RCC 7860 (cell line): ENCODE data around the gene RUBCNL.
"Not testable (repeated sequence)": the region's sequence is repeated elsewhere in the genome, so short reads cannot be mapped to it uniquely, and the experiment has no call there.

Source experiments
- DNase-seq: peaks from one replicate; pipeline ENCODE4 v3.0.0-alpha.2; 2015; ENCODE audit warnings: low spot score
- FAIRE-seq: peaks from 2 replicates; lab custom pipeline; 2012; peaks lifted over from hg19 to GRCh38; lab: Jason Lieb, UNC

RUBCNL gene, protein sequence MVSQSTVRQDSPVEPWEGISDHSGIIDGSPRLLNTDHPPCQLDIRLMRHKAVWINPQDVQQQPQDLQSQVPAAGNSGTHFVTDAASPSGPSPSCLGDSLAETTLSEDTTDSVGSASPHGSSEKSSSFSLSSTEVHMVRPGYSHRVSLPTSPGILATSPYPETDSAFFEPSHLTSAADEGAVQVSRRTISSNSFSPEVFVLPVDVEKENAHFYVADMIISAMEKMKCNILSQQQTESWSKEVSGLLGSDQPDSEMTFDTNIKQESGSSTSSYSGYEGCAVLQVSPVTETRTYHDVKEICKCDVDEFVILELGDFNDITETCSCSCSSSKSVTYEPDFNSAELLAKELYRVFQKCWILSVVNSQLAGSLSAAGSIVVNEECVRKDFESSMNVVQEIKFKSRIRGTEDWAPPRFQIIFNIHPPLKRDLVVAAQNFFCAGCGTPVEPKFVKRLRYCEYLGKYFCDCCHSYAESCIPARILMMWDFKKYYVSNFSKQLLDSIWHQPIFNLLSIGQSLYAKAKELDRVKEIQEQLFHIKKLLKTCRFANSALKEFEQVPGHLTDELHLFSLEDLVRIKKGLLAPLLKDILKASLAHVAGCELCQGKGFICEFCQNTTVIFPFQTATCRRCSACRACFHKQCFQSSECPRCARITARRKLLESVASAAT

DNA sequence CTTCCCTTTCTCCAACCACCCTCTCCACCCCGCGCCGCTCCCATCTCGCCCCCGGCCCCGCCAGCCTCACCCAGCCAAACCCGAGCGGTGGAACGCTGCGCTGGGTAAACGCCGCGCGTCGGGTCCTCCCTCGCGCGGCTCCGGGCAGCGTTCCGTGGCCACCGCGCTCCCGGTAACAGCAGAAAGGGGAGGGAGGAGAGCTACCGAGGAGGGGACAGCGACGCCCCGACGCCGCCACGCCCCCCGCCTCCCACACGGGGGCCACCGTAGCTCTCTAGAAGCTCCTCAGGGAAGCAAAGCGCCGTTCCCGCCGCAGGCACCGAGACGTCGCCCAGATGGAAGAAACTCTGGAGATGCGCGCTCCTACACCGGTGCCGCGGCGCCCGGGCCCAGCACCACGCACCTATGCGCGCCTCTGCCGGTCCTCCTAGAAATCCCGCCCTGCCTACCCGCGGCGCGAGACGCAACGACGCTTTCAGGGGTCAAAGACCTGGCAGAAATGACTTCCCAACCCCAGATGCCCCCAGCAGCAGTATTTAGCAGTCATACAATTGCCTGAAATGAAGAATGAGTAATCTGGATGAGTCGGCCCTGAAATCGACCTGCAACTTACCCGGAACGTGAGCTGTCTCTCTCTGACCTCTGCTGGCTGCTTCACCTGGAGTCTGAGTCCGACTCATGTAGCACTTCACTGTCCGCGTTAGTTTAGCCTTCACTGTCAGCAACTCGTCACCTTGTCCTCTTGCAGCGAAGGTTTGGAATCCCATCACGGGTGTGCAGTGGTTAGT, at the start of gene RUBCNL:
Gene RUBCNL, minus strand, starts transcription at position 189 of the 788 bp plus-strand sequence. CDS start 14,777 bp downstream, outside the sequence.
- FAIRE-seq, result no peak
- DNase-seq, result no peak

DNA sequence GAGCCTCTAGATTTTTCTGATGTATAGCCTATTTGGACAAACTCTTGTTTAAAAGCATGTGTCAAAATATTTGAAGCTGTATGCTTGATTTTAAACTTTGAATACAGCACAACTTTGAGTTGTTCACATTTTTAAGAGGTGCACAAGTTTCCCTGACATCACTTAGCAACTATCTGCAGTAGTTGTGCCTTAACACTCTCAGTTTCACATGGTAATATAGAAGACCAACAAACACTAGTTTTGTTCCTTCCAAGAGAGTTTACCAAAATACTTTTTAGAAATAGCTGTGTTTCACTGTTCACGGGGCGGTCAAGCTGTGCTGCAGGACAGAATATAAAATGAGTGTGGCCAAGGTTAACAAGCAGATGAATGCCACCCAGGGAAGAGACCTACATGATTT, 42.5 kb upstream of the RUBCNL start:
- FAIRE-seq, DNase-seq: not testable (repeated sequence)

DNA sequence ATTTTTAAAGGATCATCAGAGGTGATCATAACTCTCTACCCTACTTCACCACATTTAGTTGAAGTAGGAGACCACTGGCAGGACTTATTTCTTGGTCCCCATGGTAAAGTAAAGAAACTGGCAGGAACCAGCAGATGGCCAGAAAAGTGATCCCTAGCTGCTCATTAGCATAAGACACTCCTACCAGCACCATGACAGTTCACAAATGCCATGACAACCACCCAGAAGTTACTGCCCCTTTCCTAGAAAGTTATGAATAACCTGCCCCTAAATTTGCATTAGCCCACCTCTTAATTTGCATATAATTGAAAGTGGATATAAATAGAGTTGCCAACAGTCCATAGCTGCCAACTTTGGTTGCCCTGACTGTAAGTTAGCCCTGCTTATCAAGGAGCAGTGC, 18.4 kb upstream of the RUBCNL start:
- no peak for DNase-seq
- FAIRE-seq, result no peak

DNA sequence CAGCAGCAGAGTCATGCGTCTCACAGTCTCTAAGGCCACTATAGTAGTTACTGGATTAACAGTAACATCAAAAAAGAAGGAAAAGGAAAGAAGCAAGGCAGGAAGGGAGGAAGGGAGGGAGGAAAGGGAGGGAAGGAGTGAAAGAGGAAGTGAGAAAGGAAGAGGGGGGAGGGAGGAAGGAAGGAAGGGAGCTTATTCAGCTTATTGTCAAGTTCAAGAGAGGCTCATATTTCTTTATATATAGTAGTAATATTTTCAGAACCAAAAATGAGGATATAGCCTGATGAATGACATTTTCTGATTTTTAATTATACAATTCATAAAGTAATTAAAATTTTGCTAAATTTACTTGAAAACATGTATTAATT, 17.7 kb upstream of the RUBCNL start:
- FAIRE-seq (no peak), DNase-seq (no peak)

DNA sequence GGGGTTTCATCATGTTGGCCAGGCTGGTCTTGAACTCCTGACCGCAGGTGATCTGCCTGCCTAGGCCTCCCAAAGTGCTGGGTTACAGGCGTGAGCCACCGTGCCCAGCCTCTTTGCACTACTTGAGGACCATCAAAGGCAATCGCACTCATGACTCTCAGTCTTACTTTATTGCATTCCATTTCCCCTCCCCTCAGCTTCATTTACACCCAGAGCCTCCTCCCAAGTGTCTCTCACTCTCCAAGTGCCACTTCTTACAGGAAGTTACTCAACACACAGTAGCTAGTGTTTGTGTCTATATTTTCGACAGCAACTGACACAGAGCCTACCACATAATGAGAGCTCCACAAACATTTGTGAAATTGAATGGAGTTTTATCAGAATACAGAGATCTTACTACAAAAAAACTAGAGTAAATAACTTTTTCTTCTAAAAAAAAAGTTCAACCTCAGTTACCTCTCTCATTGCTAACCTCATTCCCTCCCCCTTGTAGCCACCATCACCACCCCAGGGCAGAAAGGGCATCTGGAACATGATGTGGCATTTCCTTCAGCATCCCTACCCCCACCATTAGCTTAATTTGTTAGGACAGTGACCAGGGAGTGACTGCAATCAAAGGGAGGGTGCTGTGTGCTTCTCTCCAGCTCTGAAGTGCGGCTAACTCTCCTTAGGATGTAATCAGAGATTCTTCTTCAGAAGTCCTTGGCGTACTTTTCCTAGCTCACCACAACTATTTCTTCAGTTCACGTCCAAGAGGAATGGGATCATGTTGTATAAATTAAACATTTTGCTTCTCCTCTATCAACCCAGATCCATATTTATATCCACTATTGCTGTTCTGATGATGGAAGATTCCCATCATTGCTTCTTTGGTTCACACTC, 17.0 kb upstream of the RUBCNL start:
- FAIRE-seq (no peak), DNase-seq (no peak)

DNA sequence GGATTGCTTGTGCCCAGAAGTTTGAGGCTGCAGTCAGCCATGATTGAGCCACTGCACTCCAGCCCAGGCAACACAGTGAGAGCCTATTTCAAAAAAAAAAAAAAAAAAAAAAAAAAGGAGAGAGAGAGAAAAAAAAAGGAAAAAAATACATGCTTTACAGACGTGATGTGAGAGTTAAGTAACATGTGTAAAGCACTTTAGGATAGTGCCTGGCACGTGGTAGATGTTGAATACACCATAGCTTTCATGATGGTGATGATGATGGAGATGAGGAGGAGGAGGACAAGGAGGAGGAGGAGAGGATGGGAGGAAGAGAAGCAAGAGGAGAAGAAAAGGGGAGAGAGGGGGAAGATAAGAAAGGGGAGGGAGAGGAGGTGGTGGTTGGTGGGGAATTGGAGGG, 15.1 kb upstream of the RUBCNL start:
- FAIRE-seq, result no peak

DNA sequence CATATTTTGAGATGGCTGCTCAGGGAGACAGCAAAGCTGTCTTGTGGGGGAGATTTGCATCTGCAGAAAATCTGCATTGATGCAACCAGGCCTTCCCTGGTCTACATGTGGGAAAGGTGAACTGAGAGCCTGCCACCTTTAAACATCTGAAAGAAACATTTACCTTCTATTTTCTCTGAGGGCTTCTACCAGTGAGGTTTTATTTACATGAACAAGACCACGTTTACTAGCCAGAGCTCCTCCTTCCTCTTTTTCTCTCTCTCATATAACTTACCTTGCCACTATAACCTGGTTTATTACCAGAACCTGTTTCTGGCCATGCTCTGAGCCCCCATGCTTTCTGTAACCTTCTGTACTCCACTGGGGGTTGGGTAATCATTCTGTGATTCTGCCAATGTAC, 14.4 kb upstream of the RUBCNL start:
- DNase-seq (no peak), FAIRE-seq (no peak)

More for the DNA sequence above, 15.1 kb upstream of the RUBCNL start:
- DNase-seq, result no peak

DNA sequence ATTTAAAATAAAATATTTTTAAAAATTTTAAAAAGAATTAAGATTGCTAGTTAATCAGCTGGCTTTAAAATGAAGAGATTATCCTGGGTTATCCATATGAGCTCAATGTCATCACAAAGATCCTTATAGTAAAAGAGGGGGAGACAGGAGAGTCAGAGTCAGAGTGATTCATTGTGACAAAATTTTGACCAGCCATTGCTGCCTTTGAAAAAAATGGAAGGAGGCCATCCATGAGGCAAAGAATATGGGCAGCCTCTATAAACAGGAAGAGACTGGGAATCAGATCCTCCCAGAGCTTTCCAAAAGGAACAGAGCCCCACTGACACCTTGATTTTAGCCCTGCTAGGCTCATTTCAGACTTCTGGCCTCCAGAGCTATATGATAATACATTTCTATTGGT, 9.3 kb upstream of the RUBCNL start:
- DNase-seq (no peak), FAIRE-seq (no peak)

DNA sequence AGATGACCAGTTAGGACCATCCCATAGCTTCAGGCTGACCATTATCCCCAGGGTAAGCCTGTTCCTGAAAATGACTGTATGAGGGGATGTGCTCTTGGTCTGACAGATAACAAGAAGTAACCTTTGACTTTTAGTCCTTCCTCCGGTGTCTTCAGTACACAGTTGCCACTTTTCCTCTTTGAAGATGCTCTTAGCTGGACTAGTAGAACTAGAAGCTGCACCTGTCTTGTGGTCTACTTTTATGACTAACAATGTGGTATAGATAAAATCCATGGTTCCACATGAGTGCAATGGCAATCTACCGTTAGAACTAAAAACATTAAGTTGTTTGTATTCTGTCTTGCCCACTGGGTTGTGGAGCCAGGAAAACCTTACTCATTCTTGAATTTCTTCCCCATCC, 5.9 kb upstream of the RUBCNL start:
- no peak for FAIRE-seq
- peak; percentile 24 for DNase-seq

DNA sequence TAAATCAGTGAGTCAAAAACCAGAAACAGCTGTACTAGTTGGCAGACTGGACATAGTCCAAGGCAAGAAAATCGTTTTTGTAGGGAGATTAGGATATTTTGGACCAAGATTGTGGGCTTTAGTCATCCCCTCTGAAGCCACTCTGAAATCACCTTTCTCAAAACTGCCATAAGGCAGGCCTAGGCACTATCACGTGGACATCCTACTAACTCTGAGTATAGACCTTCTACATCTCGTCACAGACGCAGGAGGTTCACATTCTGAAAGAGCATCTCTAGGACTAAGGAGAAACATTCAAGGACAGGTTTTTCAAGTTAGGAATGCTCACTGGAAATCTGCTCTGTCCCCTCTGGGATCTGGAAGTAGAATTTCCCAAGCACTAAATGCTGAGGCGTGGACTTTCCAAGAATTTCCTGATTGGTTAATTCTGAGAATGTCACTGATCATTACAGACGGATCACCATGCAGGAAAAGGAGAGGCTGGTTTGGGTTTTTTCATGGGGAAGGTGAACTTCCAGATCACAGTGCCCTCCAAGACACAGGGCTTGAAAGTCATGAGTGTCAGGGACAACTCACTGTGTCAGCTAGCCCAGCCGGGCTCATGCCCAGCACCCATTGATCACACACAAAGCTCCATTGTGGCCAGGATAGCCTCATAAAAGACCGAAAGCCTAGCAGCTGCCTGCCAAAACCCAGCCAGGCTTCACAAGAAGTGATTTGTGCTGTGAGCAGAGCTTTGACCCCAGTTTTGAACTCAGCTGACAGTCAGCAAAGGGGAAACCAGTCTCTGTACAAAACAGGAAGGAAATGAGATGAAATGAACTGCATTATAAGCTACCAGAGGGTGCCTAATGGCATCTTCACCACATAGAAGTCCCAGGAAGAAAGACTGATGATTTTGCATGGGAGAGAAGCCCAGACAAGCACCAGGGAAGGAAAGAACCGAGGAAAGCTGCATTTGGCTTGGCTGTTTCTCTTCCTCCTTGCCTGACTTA, 2.7 kb upstream of the RUBCNL start:
- DNase-seq (no peak), FAIRE-seq (no peak)

DNA sequence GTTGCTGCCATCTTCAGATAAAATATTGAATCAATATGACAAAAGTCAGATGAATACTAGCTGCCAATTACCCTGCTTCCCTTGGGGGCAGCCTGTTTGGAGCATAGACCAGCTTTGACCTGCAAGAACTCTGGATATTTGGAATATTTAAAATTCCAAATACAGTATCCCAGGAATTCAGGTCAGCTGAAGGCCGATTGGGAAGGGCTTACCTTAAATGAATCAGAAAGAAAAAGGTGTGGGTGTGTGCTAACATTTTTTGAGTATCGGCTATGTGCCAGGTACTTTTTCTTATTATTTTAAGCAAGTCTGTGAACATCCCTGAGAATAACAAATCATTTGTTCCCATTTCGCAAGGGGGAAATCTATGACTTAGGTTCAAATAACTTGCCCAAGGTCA, 1.8 kb upstream of the RUBCNL start:
- FAIRE-seq, result no peak
- DNase-seq, result no peak

DNA sequence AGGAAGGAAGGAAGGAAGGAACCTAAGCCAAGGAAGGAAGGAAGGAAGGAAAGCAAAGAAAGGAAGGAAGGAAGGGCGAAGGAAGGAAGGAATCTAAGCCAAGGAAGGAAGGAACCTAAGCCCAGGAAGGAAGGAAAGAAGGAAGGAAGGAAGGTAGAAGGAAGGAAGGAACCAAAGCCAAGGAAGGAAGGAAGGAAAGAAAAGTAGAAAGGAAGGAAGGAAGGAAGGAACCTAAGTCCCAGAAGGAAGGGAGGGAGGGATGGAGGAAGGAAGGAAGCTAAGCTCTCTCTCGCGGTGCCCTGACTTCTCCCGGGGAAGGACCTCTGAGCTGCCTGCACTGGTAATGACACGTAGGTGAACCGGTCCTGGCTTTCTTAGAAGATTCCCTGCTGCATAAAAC, 1.3 kb upstream of the RUBCNL start:
- DNase-seq, result no peak
- no peak for FAIRE-seq

DNA sequence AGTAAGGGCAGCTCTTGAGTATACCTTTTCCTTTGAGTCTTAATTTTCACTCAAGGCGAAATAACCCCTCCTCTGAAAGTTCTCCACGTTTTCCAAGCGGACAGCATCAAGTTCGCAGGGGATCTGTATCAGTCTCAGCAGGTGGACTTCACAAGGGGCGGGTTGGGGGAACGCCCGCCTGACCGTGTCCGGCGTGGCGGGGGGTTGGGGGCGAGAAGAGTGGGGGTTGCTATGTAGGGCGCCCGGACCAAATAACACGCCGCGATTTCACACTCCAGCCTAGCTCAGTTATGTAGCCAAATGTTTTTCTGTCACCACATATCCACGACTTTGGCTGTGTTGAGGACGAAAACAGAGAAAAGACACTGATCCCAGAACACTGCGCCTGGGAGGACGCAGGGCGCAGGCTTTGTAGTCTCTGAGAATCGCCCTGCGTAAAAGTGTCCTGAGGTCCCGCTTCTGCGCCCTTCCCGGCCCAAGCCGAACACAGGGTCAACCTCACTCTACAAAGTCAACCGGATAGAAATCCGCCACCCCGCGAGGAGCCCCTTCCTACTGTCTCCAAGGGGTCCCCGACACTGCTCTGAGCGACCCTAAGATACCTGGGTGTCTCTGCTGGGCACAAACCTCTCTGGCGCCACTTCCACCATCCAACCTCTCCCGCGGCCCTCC, 524 bp downstream of the RUBCNL start:
- FAIRE-seq (no peak), DNase-seq (no peak)

DNA sequence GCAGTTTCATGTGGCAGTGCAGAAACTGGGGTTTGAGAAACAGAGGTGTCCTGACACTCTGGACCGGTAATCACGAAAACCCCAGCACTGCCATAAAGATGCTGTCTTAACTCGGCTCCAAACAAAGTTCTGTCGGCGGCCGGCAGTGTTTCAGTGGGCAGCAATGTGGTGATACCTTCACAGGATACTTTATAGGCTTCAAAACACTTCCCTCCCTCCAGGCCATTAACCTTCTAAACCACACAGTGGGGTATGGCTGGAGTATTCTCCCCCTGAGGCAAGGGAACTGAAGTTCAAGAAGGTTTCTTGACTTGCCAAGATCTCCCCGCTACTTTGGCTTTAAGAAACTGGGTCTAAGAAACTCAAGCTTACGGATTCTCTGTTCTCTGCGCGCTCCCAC, 1.1 kb downstream of the RUBCNL start:
- FAIRE-seq, result no peak
- DNase-seq, result no peak

DNA sequence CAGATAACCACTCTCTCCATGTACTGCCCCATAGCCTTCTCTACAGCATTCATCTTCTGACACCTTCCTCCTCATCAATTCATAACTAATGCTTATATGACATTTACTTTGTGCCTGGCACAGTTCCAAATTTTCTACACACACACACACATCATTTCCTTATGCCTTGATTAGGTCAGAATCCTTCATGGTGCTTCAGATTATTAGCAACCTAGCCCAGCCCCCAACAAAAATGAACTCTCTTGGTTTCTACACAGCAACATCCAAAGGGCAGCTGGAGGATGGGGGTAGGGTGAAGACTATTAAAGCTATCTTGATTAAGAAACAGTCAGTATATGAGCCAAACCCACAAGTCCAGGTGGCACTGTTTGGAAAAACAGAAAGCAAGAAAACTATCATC, 3.7 kb downstream of the RUBCNL start:
- no peak for DNase-seq
- no peak for FAIRE-seq

DNA sequence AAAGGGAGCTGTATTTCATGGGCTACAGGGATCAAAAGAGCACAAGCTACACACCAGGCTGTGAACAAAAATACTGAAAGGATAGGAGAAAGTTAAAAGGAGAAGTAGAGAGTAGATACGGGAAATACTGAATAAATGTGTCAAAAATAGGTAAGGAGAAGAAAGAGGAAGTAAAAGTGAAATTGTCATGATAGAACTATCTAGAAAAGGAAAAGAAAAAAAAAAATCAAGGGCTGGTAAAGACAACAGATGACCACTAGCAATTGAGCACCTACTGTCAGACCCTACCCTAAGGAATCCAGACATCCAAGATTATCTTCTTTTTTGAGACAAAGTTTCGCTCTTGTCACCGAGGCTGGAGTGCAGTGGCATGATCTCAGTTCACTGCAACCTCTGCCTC, 4.8 kb downstream of the RUBCNL start:
- FAIRE-seq, result no peak
- no peak for DNase-seq

DNA sequence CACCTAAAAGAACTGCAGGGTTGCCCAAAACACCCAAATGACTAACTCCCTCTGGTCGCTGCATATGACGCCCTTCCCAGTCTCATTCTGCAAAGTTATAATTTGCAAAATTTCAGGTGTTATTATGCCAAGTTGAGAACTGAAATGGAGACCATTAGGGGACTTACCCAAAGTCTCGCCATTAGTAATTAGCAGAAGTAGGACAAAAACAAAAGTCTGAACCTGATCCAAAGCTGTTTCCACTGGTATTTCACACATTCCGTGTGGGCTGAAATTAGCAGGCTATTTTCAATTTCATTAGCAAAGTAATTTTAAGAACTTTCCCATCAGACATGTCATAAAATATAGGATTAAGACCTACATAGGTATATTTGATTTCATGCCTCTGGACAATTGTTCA, 6.8 kb downstream of the RUBCNL start:
- DNase-seq, result no peak
- FAIRE-seq, result no peak

DNA sequence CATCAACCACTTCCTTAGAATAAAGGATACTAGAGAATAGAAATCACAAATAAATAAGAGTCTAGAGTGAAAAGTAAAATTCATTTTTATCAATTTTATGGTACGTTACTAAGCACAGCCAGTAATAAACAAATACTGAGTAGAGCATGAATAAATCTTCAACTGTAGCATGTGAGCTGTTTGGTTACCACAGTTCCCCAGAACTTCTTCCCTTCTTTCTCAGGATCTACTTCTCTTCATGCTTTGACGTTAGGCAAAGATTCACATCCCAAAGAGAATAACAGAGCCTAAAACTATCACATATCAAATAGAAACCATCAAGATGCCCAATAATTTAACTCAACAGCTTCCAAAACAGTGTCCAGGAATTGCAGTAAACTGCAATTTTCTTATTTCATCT, 7.4 kb downstream of the RUBCNL start:
- FAIRE-seq (no peak), DNase-seq (no peak)

DNA sequence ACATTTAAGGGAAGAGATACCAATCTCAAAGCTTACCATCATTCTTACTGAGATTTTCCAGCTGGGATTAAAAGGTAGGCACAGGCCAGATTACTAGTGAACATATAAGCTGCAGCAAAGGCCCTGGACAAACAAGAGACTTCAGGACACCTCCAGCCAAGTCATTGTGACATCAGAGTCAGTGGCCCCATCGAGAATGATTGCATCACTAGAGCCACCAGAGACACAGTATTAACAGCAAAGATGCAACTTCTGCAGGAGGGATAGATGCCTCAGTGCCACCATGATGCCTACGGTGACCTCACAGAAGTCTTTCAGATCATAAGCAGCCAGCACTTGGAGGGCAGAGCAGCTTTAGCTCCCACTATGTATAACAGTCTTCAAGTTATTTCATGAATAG, 8.6 kb downstream of the RUBCNL start:
- FAIRE-seq (no peak), DNase-seq (no peak)
